ENCODE data around the gene AFAP1L1.
A peak's percentile ranks its signal among the peaks of the same experiment; 100 is the strongest.

AFAP1L1 gene

GRCh38 chr5:149348518-149348917 is 76.9 kb downstream of the AFAP1L1 start:
- DNase-seq (ENCODE audit: low read depth, low spot score) = no peak

GRCh38 chr5:149349382-149349781 is 77.7 kb downstream of the AFAP1L1 start:
- no peak for DNase-seq (ENCODE audit: low read depth, low spot score)

DNA sequence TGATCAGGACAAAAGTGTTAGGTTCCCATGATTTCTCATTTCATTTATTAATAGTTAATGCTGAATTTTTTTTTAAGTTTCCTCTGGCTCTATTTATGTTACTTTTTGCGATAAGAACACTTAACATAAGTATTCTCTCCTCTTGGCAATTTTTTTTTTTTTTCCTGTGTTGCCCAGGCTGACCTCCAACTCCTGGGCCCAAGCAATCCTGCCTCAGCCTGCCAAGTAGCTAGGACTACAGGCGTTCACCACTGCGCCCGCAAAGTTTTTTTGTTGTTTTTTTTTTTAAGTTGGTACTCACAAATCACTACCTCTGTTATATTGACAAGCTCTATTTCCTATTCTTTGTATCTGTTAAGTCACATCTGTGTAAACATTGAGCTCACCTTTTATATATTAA is 80.5 kb downstream of the AFAP1L1 start:
- DNase-seq (ENCODE audit: low read depth, low spot score) = no peak

DNA sequence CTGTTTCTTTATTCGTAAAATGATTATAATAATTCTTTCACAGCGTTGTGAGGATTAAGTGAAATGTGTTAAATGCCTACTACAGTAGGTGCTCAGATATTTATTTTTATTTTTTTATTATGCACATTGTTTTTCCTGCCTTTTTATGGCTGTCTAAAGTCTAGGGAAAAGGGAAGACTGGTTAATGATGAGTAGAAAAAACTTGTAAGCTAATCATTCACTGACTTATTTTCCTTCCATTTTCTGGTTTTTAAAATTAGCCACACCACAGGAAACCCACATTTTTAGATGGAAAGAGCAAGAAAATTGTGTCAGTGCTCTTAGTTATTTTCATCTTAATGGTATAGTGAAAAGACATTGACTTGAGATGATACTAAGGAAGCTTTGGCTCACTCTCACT is 82.3 kb downstream of the AFAP1L1 start:
- no peak for DNase-seq (ENCODE audit: low read depth, low spot score)

GRCh38 chr5:149355688-149356087 is 84.0 kb downstream of the AFAP1L1 start:
- no peak for DNase-seq (ENCODE audit: low read depth, low spot score)

DNA sequence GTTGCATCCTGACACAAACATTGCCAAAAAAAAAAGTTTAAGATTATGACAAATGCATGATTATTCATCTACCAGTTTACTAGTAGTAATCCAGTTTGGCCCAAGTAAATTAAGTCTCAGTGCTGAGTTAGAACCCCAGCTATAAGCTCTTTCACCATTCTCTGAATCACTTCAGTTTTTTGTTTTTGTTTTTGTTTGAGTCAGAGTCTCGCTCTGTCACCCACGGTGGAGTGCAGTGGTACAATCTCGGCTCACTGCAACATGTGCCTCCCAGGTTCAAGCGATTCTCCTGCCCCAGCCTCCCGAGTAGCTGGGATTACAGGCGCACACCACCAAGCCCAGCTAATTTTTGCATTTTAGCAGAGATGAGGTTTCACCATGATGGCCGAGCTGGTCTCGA is 84.7 kb downstream of the AFAP1L1 start:
- no peak for DNase-seq (ENCODE audit: low read depth, low spot score)

DNA sequence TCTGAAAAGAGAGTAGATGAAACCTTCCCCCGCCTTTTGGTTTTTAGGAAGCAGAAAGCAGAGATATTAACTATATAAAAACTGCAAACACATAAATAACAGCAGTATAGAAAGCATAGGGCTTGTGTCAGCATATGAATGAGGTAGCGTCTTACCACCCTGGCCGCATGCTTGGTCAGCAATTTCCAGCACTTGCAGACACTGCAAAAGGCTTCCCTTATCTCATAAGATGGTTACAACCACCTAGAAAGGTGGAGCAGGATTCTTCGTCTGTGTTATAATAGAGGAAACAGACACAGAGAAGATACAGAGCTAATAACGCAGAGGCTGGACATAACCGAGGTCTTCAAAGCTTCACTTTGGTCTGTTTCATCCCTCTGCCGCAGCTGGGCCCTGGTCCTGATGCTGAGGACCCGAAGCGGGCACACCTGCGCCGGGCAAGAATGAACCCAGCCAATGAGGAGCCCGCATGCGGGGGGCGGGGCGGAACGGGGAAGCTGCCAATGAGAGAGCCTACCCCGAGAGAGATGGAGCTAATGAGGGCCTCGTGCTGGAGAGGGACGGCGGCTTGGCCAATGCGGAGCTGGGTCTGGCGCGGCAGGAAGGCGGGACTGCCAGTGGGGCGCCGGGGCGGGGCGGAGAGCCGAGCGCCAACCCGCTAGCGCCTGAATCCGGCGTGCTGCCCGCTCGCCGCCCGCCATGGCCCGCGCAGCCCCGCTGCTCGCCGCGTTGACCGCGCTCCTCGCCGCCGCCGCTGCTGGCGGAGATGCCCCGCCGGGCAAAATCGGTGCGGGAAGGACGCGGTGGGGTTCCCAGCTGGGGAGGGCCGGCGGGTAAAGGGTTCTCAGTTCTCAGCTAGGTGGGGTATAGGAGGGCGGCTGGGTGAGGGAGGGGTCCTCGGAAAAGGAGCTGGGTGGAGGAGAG is 86.0 kb downstream of the AFAP1L1 start, which contains the start of gene PCYOX1L:
TSS of gene PCYOX1L (plus strand) at position 677 of the 924 bp plus-strand sequence. CDS start at position 700, 23 bp downstream.
- peak; percentile 98 for DNase-seq (ENCODE audit: low read depth, low spot score)

GRCh38 chr5:149358294-149358651 is 86.6 kb downstream of the AFAP1L1 start:
- DNase-seq (ENCODE audit: low read depth, low spot score) = no peak

DNA sequence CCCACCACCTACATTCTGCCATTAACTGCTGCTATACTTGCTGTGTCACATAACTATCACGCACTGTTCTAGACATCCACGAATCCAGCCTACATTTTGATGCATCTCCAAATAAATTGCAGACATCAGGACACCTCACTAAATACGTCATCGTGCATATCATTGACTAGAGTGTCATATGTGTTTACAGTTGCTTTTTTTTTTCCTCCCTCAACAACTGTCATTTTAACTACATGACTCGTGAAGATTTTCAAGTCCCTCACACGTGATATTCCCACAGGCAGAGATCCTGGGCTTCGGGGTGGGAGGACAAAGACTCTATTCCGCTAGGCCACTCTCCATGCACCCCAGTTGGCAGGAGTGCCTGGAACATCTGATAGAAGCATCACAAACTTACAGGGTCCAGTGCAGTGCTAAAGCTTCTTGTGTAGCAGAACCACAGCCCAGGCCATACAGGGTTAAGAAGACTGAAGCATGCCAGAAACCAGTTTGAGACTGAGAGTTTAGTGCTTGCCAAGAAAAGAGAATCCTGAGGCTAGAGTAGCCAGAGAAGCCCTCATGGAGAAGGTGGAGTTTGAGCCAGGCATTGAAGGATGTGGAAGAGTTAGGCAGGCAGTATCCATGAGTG is 87.3 kb downstream of the AFAP1L1 start:
- no peak for DNase-seq (ENCODE audit: low read depth, low spot score)

GRCh38 chr5:149360272-149360671 is 88.6 kb downstream of the AFAP1L1 start:
- no peak for DNase-seq (ENCODE audit: low read depth, low spot score)

DNA sequence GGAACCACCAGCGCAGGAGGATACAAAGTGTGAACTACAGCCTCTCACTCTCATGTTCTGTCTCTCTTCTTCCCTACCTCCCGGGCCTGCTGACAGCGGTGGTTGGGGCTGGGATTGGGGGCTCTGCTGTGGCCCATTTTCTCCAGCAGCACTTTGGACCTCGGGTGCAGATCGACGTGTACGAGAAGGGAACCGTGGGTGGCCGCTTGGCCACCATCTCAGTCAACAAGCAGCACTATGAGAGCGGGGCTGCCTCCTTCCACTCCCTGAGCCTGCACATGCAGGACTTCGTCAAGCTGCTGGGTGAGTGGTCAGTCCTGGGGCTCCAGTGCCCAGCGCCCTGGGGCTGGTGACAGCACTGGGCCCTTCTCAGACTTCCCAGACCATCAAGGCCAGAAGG is 90.9 kb downstream of the AFAP1L1 start:
- DNase-seq (ENCODE audit: low read depth, low spot score) = peak; percentile 11

DNA sequence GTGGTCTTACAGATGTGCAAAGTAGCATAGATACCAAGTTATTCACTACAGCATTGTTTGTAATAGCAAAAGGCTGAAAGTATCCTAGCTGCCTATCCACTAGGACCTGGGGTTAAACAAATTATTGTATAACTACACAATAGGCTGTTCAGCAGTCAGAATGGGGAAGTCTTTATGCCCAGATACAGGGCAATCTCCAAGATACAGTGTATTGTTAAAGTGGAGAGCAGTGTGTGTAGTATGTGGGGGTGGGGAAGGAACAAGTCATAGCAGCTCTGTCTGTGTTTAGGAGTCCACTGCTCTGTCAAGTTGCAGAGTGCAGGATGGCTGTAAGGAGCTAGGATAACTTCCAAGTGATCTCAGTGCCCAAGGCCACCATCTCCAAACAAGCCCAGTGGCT is 91.7 kb downstream of the AFAP1L1 start:
- DNase-seq (ENCODE audit: low read depth, low spot score) = no peak

DNA sequence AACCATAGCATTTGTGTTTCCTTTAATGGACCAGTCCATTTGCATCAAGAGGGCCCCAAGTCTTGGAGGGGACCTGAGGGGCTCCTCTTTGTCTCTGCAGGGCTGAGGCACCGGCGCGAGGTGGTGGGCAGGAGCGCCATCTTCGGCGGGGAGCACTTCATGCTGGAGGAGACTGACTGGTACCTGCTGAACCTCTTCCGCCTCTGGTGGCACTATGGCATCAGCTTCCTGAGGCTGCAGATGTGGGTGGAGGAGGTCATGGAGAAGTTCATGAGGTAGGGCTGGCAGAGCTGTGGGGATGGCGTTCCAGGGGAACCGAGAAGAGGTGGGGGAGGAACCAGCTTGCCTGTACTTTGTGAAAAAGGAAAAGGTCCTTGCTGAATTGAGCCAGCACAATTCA is 92.3 kb downstream of the AFAP1L1 start:
- DNase-seq (ENCODE audit: low read depth, low spot score) = no peak

GRCh38 chr5:149364719-149365118 is 93.1 kb downstream of the AFAP1L1 start:
- no peak for DNase-seq (ENCODE audit: low read depth, low spot score)

DNA sequence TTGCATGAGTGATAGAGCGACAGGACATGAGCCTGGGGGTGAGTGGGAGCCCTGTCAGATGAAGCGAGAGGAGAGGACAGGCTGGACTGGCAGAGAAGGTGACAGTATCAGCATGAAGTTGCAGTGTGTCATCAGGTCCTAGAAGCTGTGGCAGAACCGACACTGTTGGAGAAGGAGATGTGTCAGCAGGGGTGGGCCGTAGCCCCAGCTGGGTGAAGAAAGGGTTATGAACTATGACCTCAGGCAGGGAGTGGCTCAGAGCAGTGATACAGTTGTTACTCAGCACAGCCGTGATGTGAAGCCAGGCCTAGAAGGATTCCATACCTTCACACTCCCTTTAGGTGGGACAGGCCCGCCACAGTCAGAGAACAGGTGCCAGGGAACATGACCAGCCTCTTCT is 93.8 kb downstream of the AFAP1L1 start:
- DNase-seq (ENCODE audit: low read depth, low spot score) = no peak

DNA sequence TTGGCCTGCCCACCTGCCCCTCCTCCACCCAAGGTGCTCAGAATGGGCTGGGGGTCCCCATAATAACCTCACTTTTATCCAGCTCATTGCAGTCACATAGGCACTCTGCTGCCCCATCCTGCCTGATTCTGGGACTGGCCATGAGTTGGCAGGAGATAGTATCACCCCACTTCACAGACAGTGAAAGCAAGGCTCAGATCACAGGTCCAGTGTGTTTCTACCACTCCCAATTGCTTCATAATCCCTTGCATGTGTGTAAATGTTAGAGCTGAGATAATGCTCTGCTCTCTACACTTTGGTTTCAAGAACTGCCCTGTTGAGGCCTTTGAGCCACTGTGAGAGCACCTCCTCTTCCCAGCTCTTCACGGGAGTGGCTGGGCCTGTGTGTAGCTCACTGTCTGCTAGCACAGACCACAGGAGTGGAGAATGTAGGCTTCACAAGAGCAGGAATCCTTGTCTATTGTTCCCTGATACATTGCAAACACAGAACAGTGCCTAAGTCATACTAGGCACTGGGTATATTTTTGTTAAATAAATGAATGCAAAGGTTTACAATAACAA is 94.6 kb downstream of the AFAP1L1 start:
- DNase-seq (ENCODE audit: low read depth, low spot score) = no peak

DNA sequence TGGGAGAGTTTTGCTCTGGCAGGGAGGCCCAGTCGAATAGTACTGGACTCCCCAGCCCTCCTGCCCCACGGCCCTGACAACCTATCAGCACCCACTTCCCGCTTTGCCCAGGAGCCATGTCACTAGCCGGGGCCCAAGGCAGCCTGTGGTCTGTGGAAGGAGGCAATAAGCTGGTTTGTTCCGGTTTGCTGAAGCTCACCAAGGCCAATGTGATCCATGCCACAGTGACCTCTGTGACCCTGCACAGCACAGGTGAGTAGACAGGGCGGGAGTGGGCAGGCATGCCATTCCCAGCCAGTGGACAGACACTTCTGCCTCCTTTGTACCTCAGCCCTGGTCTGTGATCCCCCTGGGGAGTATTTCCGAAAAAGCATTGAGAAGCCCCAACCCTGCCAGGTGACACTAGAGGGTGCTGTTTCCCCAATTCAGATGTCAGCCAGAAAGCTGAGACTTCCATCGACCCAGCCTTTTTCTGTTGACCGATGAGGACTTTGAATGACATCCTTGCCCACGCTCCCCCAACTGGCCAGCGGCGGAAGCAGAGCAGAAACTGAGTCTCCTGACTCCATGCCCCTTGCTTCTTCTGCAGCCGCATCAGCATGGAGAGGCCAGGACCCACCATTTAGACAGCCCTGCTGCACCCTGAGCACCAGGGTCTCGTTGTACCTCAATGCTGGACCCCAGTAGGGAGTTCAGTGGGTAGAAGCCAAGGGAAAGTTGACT is 95.8 kb downstream of the AFAP1L1 start:
- peak; percentile 94 for DNase-seq (ENCODE audit: low read depth, low spot score)

GRCh38 chr5:149367972-149368645 is 96.5 kb downstream of the AFAP1L1 start:
- no peak for DNase-seq (ENCODE audit: low read depth, low spot score)

DNA sequence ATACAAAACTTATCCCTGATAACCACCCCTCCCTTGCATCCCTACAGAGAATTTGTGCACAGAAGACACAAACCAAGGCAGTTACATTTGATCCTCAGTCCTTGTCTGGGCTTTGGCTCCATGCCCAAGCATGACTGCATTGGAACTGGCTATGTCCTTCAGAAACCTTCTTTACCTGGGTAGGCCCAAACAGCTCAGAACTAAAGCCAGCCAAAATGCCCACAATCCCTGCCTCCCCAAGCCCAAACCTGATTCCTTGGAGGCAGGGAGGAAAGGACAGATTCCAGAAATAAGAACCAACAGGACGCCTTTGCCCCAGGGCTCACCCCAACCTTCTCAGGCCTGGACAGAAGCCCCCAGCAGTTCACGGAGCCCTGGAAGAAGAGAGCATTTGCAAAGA is 99.2 kb downstream of the AFAP1L1 start:
- no peak for DNase-seq (ENCODE audit: low read depth, low spot score)

DNA sequence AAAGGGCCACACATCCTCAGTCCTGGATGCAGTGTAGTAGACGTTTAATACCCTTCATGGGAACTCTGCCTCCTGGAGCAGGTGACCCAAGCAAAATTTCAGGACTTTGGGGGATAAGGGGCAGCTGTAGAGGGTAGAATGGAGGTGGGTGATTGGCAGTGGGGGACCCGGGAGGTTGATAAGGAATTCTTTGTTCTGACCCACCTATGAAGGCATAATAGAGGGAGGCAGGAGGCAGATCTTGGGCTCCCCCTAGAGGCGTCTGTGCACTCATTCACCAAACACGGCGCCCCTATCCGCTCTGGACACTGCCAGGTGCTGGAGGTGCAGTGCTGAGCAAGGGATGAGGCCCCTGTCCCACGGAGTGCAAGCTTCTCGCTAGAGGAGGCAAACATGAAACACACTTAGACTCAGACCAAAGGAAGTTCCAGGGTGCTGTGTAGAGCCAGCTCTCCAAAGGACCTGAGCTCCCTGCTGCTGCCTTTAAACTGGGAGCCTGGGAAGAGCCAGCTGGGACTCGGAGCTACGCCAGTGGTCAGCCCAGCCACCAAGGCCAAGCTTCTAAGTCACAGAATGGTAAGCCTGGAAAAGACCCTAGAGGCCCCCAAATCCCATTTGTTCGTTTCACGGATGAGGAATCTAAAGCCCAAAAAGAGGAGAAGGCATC is 99.8 kb downstream of the AFAP1L1 start:
- DNase-seq (ENCODE audit: low read depth, low spot score) = peak; percentile 88

Data from ELF-1 (cell line).